ENCODE measurements around the gene EXOC4. TPM values are rescaled to one million over a fixed set of nuclear protein-coding genes. Genes with fewer than 3 reads are reported as not detected.

The EXOC4 gene
- total RNA-seq, 4 donors from 2014 or later: 36.6 to 64.0 (median 57.4) TPM

DNA sequence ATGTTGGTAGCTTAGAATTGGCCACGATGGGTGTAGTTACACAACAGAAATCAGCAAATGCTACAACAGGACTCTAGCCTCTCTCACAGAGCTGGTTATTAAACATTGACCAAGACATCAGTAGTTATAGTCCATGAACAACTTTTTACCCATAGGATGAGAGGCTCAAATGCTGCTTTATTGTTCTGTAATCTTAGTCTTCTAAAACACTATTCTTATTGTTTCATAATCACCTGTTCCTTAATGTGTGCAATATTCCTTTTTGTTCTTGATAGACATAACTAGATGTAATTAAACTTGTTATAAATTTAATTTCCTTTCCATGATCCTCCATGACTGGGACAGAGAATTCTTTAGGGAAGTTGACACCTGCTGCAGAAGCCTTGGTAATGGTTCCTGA, 356.9 kb downstream of the EXOC4 start:
- Histone ChIP-seq H3K9me3 (no peaks in the 10 kb centered on the region), H3K27me3 (no peaks in the 10 kb centered on the region), H3K4me1 (no peaks in the 10 kb centered on the region), H3K27ac (replicated peaks in 1 of 4) (no peak overlapping the region), H3K4me3 (no peak overlapping the region), H3K36me3 (no peaks in the 10 kb centered on the region)
- 95% methylated on average over 1 of the region's 1 CpG for WGBS
- intact Hi-C loops (cut with DNase I): no loop called here
- no peak for DNase-seq (ENCODE audit: extremely low spot score)
- no peak for TF ChIP-seq EP300 (IDR thresholded peaks at IDR 0.05)
- TF ChIP-seq POLR2AphosphoS5 (IDR thresholded peaks at IDR 0.05): no peak
- no peak for TF ChIP-seq POLR2A (IDR thresholded peaks at IDR 0.05; ENCODE audit: low read depth)
- TF ChIP-seq, protein P1, sequence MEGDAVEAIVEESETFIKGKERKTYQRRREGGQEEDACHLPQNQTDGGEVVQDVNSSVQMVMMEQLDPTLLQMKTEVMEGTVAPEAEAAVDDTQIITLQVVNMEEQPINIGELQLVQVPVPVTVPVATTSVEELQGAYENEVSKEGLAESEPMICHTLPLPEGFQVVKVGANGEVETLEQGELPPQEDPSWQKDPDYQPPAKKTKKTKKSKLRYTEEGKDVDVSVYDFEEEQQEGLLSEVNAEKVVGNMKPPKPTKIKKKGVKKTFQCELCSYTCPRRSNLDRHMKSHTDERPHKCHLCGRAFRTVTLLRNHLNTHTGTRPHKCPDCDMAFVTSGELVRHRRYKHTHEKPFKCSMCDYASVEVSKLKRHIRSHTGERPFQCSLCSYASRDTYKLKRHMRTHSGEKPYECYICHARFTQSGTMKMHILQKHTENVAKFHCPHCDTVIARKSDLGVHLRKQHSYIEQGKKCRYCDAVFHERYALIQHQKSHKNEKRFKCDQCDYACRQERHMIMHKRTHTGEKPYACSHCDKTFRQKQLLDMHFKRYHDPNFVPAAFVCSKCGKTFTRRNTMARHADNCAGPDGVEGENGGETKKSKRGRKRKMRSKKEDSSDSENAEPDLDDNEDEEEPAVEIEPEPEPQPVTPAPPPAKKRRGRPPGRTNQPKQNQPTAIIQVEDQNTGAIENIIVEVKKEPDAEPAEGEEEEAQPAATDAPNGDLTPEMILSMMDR (IDR thresholded peaks at IDR 0.05): no peak

DNA sequence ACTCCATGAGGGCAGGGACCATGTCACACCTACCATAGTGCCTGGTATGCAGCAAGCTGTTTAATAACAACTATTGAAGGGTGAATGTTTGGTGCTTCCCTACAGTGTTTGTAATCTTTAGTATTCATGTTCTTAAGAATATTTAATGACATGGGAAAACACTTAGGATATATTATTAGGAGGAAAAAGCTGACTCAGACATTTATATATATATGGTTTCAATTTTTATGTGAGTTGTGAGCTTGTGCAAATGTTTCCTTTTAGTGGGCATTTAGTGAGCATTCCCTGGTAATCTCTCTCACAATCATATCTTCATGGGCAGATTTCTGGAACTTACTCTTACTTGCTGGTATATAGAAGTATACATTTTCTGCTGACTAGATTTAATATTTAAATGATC, 359.1 kb downstream of the EXOC4 start:
- Histone ChIP-seq H3K9me3 (no peaks in the 10 kb centered on the region), H3K27ac (replicated peaks in 1 of 4) (no peak overlapping the region), H3K4me1 (no peaks in the 10 kb centered on the region), H3K4me3 (no peak overlapping the region), H3K36me3 (no peaks in the 10 kb centered on the region), H3K27me3 (no peaks in the 10 kb centered on the region)
- TF ChIP-seq POLR2AphosphoS5 (IDR thresholded peaks at IDR 0.05) (no peak), EP300 (IDR thresholded peaks at IDR 0.05) (no peak), POLR2A (IDR thresholded peaks at IDR 0.05; ENCODE audit: low read depth) (no peak)
- TF ChIP-seq, protein P1 (IDR thresholded peaks at IDR 0.05): no peak
- intact Hi-C loops (cut with DNase I): no loop called here
- DNase-seq (ENCODE audit: extremely low spot score): no peak

DNA sequence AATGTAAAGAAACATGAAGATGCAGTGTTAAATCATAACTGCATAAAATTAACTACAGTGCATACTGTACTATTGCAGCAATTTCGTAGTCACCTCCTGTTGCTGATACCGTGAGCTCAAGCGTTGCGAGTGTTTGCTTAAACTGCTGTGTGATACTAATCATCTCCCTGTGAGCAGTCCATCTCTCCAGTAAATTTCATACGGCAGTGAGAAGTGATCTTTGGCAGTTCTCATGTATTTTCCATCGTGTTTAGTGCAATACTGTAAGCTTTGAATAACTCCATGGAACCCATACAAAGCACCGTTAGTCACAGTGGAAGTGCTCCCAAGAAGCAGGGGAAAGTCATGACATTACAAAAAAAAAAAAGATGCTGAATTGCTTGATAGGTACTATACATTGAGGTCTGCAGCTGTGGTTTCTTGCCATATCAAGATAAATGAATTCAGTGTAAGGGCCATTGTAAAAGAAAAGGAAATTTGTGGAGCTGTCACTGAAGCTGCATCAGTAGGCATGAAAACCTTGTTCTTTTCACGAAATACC, 360.4 kb downstream of the EXOC4 start:
- H3K4me1 ChIP-seq: no peaks in the 10 kb centered on the region
- no peaks in the 10 kb centered on the region for H3K36me3 ChIP-seq
- H3K27ac ChIP-seq (replicated peaks in 1 of 4): no peak overlapping the region
- no peak overlapping the region for H3K4me3 ChIP-seq
- H3K9me3 ChIP-seq: no peaks in the 10 kb centered on the region
- no peak for DNase-seq (ENCODE audit: extremely low spot score)
- 91% methylated on average over 8 of the region's 8 CpGs for WGBS
- intact Hi-C loops (cut with DNase I): no loop called here
- TF ChIP-seq POLR2AphosphoS5 (IDR thresholded peaks at IDR 0.05) (no peak), EP300 (IDR thresholded peaks at IDR 0.05) (no peak), POLR2A (IDR thresholded peaks at IDR 0.05; ENCODE audit: low read depth) (no peak)
- TF ChIP-seq, protein P1 (IDR thresholded peaks at IDR 0.05): no peak
- H3K27me3 ChIP-seq: no peaks in the 10 kb centered on the region

DNA sequence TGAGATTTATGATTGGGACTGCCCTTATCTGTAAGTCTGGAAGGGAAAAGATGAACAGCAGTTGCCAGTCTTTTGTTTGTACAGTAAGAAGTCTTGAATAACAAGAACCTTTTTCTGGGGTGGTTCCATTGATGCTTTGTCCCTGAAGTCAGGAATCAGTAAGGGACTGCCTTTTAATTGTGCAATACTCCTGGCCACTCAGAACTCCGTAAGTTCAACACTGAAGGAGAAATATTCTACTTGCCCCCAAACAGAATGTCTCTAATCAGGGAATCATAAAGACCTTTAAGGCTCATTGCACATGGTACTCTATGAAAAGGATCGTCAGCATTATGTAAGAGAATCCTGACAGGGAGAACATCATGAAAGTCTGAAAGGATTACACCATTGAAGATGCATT, 361.4 kb downstream of the EXOC4 start:
- no peaks in the 10 kb centered on the region for H3K9me3 ChIP-seq
- no peaks in the 10 kb centered on the region for H3K4me1 ChIP-seq
- intact Hi-C loops (cut with DNase I): no loop called here
- no peak for TF ChIP-seq EP300 (IDR thresholded peaks at IDR 0.05)
- no peak for TF ChIP-seq POLR2AphosphoS5 (IDR thresholded peaks at IDR 0.05)
- TF ChIP-seq, protein P1 (IDR thresholded peaks at IDR 0.05): no peak
- TF ChIP-seq POLR2A (IDR thresholded peaks at IDR 0.05; ENCODE audit: low read depth): no peak
- H3K36me3 ChIP-seq: no peaks in the 10 kb centered on the region
- H3K4me3 ChIP-seq: no peak overlapping the region
- H3K27ac ChIP-seq (replicated peaks in 1 of 4): no peak overlapping the region
- no peak for DNase-seq (ENCODE audit: extremely low spot score)
- 100% methylated on average over 2 of the region's 2 CpGs for WGBS
- H3K27me3 ChIP-seq: no peaks in the 10 kb centered on the region

DNA sequence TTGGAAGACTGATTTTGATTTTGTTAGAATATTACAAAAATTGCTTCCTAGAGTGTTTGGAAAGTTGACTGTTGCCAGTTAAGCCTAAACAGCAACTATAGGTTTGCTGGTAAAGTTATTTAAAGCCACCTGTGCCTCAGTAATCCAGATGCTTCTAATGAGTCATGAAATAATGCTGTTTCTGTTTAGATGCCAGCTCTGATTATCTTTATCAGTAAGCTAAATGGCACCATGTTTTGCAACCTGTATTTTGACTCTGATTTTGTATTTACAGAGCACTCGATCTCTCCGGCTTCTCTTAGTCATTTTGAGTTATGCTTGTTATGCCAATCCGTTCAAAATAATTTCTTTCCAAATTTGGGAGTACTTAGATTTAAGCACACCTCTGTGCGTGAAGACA, 366.1 kb downstream of the EXOC4 start:
- no peaks in the 10 kb centered on the region for H3K9me3 ChIP-seq
- no peak for TF ChIP-seq EP300 (IDR thresholded peaks at IDR 0.05)
- no peak for TF ChIP-seq POLR2AphosphoS5 (IDR thresholded peaks at IDR 0.05)
- TF ChIP-seq, protein P1 (IDR thresholded peaks at IDR 0.05): no peak
- TF ChIP-seq POLR2A (IDR thresholded peaks at IDR 0.05; ENCODE audit: low read depth): no peak
- H3K36me3 ChIP-seq: no peaks in the 10 kb centered on the region
- H3K4me1 ChIP-seq: no peaks in the 10 kb centered on the region
- no peaks in the 10 kb centered on the region for H3K27me3 ChIP-seq
- no peak overlapping the region for H3K4me3 ChIP-seq
- DNase-seq (ENCODE audit: extremely low spot score): no peak
- no peak overlapping the region for H3K27ac ChIP-seq (replicated peaks in 1 of 4)
- 94% methylated on average over 4 of the region's 4 CpGs for WGBS
- intact Hi-C loops (cut with DNase I): no loop called here
